ENCODE measurements around the gene ZKSCAN8.

The ZKSCAN8 gene

DNA sequence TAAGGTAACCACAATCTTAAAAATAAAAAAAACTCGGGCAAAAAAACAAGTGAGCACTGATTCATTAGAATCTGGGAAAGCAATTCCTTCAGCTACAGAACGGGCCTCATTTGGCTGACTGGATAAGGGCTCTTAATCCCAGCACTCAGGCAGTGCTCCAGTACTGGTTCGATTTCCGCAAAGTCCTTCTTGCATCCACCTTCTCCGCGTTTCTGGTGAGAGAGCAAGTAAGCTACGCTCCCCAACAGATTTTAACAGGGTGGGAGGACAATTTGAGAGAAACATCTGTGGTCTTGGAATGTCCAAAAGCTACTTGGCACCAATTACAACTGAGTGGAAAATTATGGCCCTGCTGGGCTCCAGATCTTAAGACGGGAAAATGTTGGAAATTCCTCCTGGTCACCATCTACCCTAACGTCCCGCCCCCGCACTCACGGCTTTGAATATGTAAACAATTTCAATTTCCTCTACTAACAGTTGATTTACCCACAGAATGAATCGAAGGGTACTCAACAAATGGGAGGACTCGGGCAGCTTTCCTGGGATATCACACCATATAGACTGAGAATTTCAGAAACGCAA, 65.3 kb downstream of the ZKSCAN8 start:
- no peak for DNase-seq (ENCODE audit: low read depth)

DNA sequence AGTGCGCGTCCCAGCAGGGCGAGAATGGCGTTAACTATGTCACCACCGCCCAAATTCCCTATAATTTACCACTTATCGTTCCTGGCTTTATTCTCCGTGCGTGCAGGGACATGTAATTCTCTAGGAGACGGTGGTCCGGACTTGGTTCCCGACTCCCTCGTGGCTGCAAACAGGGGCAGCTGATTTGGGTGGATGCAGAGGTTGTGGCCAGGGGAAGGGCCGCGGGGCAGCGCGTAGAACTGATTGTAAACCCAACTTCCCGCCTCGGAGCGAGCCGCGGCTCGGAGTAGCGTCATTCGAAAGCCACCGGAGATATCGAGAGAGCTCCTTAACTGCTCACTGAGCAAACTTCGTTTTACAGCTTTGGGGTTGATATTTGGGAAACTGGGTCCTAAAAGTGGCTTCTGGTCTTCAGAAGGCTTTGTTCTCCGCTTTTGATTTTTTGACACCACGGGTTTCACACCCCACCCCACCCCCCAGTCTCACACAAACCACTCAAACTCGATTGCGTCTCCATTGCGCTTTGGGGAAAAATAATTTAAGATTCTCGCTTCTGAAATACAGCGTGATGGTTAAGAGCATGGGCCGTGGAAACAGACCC, 65.9 kb downstream of the ZKSCAN8 start:
- no peak for DNase-seq (ENCODE audit: low read depth)

DNA sequence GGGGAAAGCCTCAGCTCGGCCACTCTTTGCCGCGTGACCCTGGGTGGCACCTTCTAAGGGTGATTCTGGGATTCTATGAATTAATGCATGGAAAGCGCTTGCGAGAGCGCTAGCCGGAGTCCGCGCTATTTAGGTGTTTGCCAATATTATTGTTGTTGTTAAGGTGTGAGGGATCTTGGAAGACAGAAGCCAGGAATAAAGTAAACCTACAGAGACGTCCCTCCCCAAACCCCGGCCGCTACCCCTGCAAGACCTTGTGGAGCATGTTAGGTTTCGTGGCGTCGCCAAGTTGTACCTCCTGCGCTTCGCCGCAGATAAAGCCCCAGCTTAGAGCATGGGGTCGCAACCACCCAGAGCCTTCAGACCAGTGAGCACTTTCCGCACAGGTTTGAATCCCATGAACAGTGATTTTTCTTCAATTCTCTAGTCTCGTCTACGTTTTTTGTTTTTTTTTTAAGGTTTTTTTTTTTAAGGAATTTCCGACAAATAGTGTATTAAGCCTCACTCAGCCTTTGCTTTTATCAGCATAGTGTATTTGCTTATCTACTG, 66.5 kb downstream of the ZKSCAN8 start:
- DNase-seq (ENCODE audit: low read depth): no peak

All from activated T-cell treated with anti-CD3 and anti-CD28 coated beads for 48 hours (primary cell).